GM13977 (cell line): ENCODE data around the gene SLC43A2.

Experiments used
- DNase-seq: peaks from one replicate; pipeline ENCODE4 v3.0.0; 2012; ENCODE audit warnings: low spot score
- CTCF ChIP-seq: IDR thresholded peaks from 2 replicates; pipeline ENCODE4 v1.5.1; 2012; ENCODE audit warnings: mild to moderate bottlenecking, control low read depth; ENCODE audit not compliant: insufficient read depth; ENCODE audit errors: extremely low read depth, missing control alignments
- in situ Hi-C: fragments of 300-500 bp; cut with MboI; formaldehyde crosslinking; loops from one replicate; pipeline ENCODE4 v1.12.0; 2022; ENCODE audit warnings: low sequenced_read_pairs, low pct_unique_long_range_greater_than_20kb, mixed read lengths, inconsistent platforms; ENCODE audit not compliant: unreplicated experiment

SLC43A2 gene

GRCh38 chr17:1557355-1558095 is 71.1 kb downstream of the SLC43A2 start:
- in situ Hi-C loops, result no loop called here
- no peak for DNase-seq
- TF ChIP-seq CTCF, result no peak

GRCh38 chr17:1555651-1556471 is 72.8 kb downstream of the SLC43A2 start:
- DNase-seq, result peak; percentile 49
- TF ChIP-seq CTCF, result no peak
- in situ Hi-C loops, result no loop called here

- in situ Hi-C loops, result no loop called here
- no peak for TF ChIP-seq CTCF
- no peak for DNase-seq
Observed at GRCh38 chr17:1554751-1555540, 73.7 kb downstream of the SLC43A2 start.

- in situ Hi-C loops, result no loop called here
- DNase-seq, result no peak
- TF ChIP-seq CTCF, result no peak
Observed at GRCh38 chr17:1553354-1554266, 75.0 kb downstream of the SLC43A2 start.

GRCh38 chr17:1552932-1553331 is 75.7 kb downstream of the SLC43A2 start:
- peak; percentile 67 for DNase-seq
- in situ Hi-C loops, result no loop called here
- no peak for TF ChIP-seq CTCF
